Fibroblast of lung (primary cell): ENCODE measurements around the gene RFNG. TPM values are rescaled to one million over a fixed set of nuclear protein-coding genes. Genes with fewer than 3 reads are reported as not detected.

Experiments
- DNase-seq, 2 donors: peaks; one replicate each; pipeline versions ENCODE4 v3.0.0 to v3.0.0-alpha.2; 2010; ENCODE audit warnings: low read depth in 2 of 2
- H2AFZ ChIP-seq: 2 replicates; pipeline ENCODE4 v1.5.1; 2012; ENCODE audit warnings: low read length, control low read depth, inconsistent platforms
- H3K27ac ChIP-seq: 2 replicates; pipeline ENCODE4 v1.5.1; 2011; ENCODE audit warnings: low read length, control low read depth; ENCODE audit not compliant: insufficient read depth
- H3K27me3 ChIP-seq: 2 replicates; pipeline ENCODE4 v1.5.1; 2011; ENCODE audit warnings: mild to moderate bottlenecking, low read length; ENCODE audit not compliant: control insufficient read depth, insufficient read depth
- H3K36me3 ChIP-seq: 2 replicates; pipeline ENCODE4 v1.5.1; 2011; ENCODE audit warnings: low read length; ENCODE audit not compliant: control insufficient read depth, insufficient read depth
- H3K4me1 ChIP-seq: 2 replicates; pipeline ENCODE4 v1.5.1; 2011; ENCODE audit warnings: low read length; ENCODE audit not compliant: control insufficient read depth, insufficient read depth; ENCODE audit errors: extremely low read depth
- H3K4me2 ChIP-seq: 2 replicates; pipeline ENCODE4 v1.5.1; 2011; ENCODE audit warnings: low read length, control low read depth; ENCODE audit not compliant: insufficient read depth; ENCODE audit errors: extremely low read depth
- H3K4me3 ChIP-seq, 4 experiments: fragments of 200-600 bp in 1 of 4; sonication (generic) in 1 of 4; replicated peaks in 1 of 4; 2 replicates each; pipeline ENCODE4 v1.5.1; 2011 to 2016; ENCODE audit warnings: low read length in 4 of 4, low read depth in 3 of 4, mild to moderate bottlenecking in 3 of 4, control low read depth in 2 of 4, inconsistent platforms in 1 of 4, mixed read lengths in 1 of 4; ENCODE audit not compliant: insufficient read depth in 1 of 4; ENCODE audit errors: control extremely low read depth in 1 of 4
- H3K79me2 ChIP-seq: 2 replicates; pipeline ENCODE4 v1.5.1; 2012; ENCODE audit warnings: mild to moderate bottlenecking, low read length, inconsistent platforms; ENCODE audit not compliant: control insufficient read depth, insufficient read depth
- H3K9ac ChIP-seq: 2 replicates; pipeline ENCODE4 v1.5.1; 2011; ENCODE audit warnings: mild to moderate bottlenecking, low read length, control low read depth; ENCODE audit not compliant: insufficient read depth
- H3K9me3 ChIP-seq: 2 replicates; pipeline ENCODE4 v1.5.1; 2012; ENCODE audit warnings: low read depth, low read length; ENCODE audit not compliant: control insufficient read depth, insufficient read depth
- H4K20me1 ChIP-seq: 2 replicates; pipeline ENCODE4 v1.5.1; 2011; ENCODE audit warnings: low read length; ENCODE audit not compliant: control insufficient read depth, insufficient read depth; ENCODE audit errors: extremely low read depth
- CTCF ChIP-seq, 2 donors: IDR thresholded peaks in 1 of 2; conservative IDR thresholded peaks in 1 of 2; 1 replicate in 1 of 2; 2 replicates in 1 of 2; pipeline ENCODE4 v1.5.1; 2011 to 2012; ENCODE audit warnings: low read length in 2 of 2, control low read depth in 1 of 2, inconsistent platforms in 1 of 2, low read depth in 1 of 2, mild to moderate bottlenecking in 1 of 2
- EZH2 ChIP-seq: IDR thresholded peaks from 2 replicates; pipeline ENCODE4 v1.5.1; 2012; ENCODE audit warnings: low read length, control low read depth, mild to moderate bottlenecking; ENCODE audit errors: missing control alignments
- polyA plus RNA-seq, 2 donors: library from polyadenylated mRNA; depleted of rRNA in 1 of 2; stranded (reverse) in 1 of 2; unstranded in 1 of 2; fragments of >200 nt; gene quantifications; 2 replicates each; pipeline ENCODE4 v1.2.1, GENCODE V29; 2011 to 2012; ENCODE audit warnings: missing spikeins in 1 of 2
- total RNA-seq: library from RNA; depleted of rRNA; stranded (reverse); fragments of >200 nt; gene quantifications from 2 replicates; pipeline ENCODE4 v1.2.1, GENCODE V29; 2014

The RFNG gene
- total and polyA plus RNA-seq, 2 donors (not counting 1 experiment from before 2014, with no cell fraction given) = 14.5 to 48.9 TPM

GRCh38 chr17:82081966-82082365, 30.4 kb upstream of the RFNG start:
- Histone ChIP-seq H3K36me3 (peaks cover 59% of the 10 kb centered on the region), H4K20me1 (no peaks in the 10 kb centered on the region), H3K4me2 (no peak overlapping the region), H3K27ac (no peak overlapping the region), H3K9me3 (no peaks in the 10 kb centered on the region), H2AFZ (no peak overlapping the region), H3K79me2 (no peaks in the 10 kb centered on the region), H3K4me1 (no peaks in the 10 kb centered on the region), H3K4me3 (no peak overlapping the region), H3K27me3 (no peaks in the 10 kb centered on the region), H3K9ac (no peak overlapping the region)
- no peak for TF ChIP-seq EZH2
- TF ChIP-seq CTCF (conservative IDR thresholded peaks at IDR 0.05 in 1 of 2, IDR thresholded peaks at IDR 0.05 in 1 of 2; ENCODE audit: low read depth in 1 of 2, low read length in 2 of 2) = no peak
- no peak for DNase-seq

- Histone ChIP-seq H3K4me3 (no peak overlapping the region), H3K4me1 (no peaks in the 10 kb centered on the region), H3K27ac (no peak overlapping the region), H3K9ac (no peak overlapping the region), H3K79me2 (no peaks in the 10 kb centered on the region), H3K36me3 (peaks cover 57% of the 10 kb centered on the region), H2AFZ (no peak overlapping the region), H3K27me3 (no peaks in the 10 kb centered on the region), H4K20me1 (no peaks in the 10 kb centered on the region), H3K9me3 (no peaks in the 10 kb centered on the region), H3K4me2 (no peak overlapping the region)
- no peak for DNase-seq
- TF ChIP-seq CTCF (conservative IDR thresholded peaks at IDR 0.05 in 1 of 2, IDR thresholded peaks at IDR 0.05 in 1 of 2; ENCODE audit: low read depth in 1 of 2, low read length in 2 of 2) (no peak), EZH2 (no peak)
These were observed 29.9 kb upstream of the RFNG start for GRCh38 chr17:82081546-82081945.

- DNase-seq = no peak
- no peaks in the 10 kb centered on the region for H3K79me2 ChIP-seq
- H3K9me3 ChIP-seq = no peaks in the 10 kb centered on the region
- TF ChIP-seq EZH2 = no peak
- H3K4me2 ChIP-seq = no peak overlapping the region
- H4K20me1 ChIP-seq = no peaks in the 10 kb centered on the region
- H3K4me3 ChIP-seq = no peak overlapping the region
- no peaks in the 10 kb centered on the region for H3K4me1 ChIP-seq
- no peak overlapping the region for H3K27ac ChIP-seq
- peaks cover 51% of the 10 kb centered on the region for H3K36me3 ChIP-seq
- H3K9ac ChIP-seq = no peak overlapping the region
- H3K27me3 ChIP-seq = no peaks in the 10 kb centered on the region
- no peak overlapping the region for H2AFZ ChIP-seq
These were observed 29.3 kb upstream of the RFNG start for GRCh38 chr17:82080789-82081464.
